Astrocyte of the cerebellum (primary cell): ENCODE data around the gene CHN2.

ENCODE experiments used
- DNase-seq: peaks from one replicate; pipeline ENCODE4 v3.0.0-alpha.2; 2011; ENCODE audit warnings: low read depth
- H3K4me3 ChIP-seq: 2 replicates; pipeline ENCODE4 v1.5.1; 2011; ENCODE audit warnings: mild to moderate bottlenecking, low read depth, low read length, moderate library complexity
- in situ Hi-C: cut with HindIII; loops from 2 replicates; pipeline ENCODE4 v1.10.0; 2017; ENCODE audit warnings: low sequenced_read_pairs
- TF ChIP-seq, protein P1 (sequence below): IDR thresholded peaks from 2 replicates; pipeline ENCODE4 v1.5.1; 2012; ENCODE audit warnings: low read length, low read depth, moderate library complexity, mild to moderate bottlenecking; ENCODE audit errors: missing control alignments

Gene CHN2

DNA sequence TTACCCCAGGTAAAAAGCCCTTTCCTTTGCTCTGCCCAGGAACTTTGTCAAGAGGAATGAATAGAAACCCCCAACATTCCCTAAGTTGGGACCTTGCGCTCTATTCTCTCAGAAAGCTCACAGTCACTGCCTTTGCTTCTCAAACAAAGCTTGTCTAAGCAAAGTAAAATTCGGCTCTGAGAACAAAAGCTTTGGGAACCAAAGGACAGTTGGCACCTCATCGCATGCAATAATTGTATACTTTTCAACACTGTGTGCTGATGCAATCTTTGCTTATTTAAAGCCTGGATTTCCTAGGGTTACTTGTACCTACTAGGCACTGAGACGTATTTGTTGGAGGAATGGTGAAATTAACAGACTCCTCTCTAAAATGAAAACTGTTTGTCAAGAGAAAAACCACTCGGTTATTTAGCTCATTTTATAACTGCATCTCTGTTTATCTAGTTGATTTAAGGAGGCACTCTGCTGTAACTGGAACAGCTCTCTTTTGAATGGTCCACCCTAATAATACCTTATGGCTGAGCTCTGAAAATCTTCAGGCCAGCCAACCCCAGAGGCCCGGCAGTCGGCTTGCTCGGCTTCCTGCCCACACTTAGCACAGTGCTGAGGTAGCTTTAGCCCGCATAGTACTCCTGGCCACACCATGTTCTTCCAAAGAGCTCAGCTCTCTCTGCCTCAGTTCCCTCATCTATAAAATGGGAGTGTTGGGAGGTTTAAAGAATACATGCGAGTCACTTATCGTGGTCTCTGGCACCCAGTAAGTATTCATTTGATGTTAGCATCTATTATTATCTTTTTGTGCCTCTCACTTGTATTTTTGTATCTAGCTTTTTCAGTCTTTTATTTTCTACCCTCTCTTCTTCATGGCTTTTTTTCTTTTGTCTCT, 288.9 kb downstream of the CHN2 start:
- DNase-seq, result no peak
- in situ Hi-C loops, result no loop called here
- TF ChIP-seq, protein P1, sequence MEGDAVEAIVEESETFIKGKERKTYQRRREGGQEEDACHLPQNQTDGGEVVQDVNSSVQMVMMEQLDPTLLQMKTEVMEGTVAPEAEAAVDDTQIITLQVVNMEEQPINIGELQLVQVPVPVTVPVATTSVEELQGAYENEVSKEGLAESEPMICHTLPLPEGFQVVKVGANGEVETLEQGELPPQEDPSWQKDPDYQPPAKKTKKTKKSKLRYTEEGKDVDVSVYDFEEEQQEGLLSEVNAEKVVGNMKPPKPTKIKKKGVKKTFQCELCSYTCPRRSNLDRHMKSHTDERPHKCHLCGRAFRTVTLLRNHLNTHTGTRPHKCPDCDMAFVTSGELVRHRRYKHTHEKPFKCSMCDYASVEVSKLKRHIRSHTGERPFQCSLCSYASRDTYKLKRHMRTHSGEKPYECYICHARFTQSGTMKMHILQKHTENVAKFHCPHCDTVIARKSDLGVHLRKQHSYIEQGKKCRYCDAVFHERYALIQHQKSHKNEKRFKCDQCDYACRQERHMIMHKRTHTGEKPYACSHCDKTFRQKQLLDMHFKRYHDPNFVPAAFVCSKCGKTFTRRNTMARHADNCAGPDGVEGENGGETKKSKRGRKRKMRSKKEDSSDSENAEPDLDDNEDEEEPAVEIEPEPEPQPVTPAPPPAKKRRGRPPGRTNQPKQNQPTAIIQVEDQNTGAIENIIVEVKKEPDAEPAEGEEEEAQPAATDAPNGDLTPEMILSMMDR, result no peak

GRCh38 chr7:29484280-29484679, 289.7 kb downstream of the CHN2 start:
- TF ChIP-seq, protein P1, result no peak
- H3K4me3 ChIP-seq, result no peak overlapping the region
- no peak for DNase-seq
- in situ Hi-C loops, result no loop called here

More for the DNA sequence above, 288.9 kb downstream of the CHN2 start:
- H3K4me3 ChIP-seq, result no peak overlapping the region

GRCh38 chr7:29485339-29486190, 291.0 kb downstream of the CHN2 start:
- H3K4me3 ChIP-seq, result no peak overlapping the region
- no peak for DNase-seq
- in situ Hi-C loops, result no loop called here
- TF ChIP-seq, protein P1, result no peak

DNA sequence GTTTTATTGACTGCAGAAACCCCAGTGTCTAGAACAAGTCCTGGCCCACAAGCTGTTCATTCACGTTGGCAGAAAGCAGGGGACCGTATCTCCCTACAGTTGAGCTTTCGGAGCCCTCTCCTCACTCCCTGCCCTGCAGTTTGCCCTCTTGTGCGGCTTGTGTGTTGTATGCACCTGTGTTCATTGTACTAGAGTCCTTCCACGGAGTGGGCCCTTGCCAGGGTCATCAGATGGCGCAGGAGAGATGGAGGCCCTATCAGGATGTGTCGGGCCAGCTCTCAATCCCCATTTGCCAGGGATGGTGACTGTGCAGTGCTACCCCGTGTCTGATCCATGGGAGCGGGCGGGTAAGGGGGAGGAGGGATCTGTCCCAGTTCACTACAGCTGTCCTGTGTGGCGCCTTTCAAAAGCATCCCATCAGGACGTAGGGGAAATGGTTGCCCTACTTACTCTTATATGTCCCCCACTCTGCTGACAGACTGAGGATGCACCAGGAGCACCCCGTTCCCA, 291.7 kb downstream of the CHN2 start:
- TF ChIP-seq, protein P1, result no peak
- DNase-seq, result no peak
- in situ Hi-C loops, result no loop called here
- H3K4me3 ChIP-seq, result no peak overlapping the region

GRCh38 chr7:29487424-29487823, 292.8 kb downstream of the CHN2 start:
- in situ Hi-C loops, result no loop called here
- TF ChIP-seq, protein P1, result no peak
- no peak for DNase-seq
- H3K4me3 ChIP-seq, result no peak overlapping the region

DNA sequence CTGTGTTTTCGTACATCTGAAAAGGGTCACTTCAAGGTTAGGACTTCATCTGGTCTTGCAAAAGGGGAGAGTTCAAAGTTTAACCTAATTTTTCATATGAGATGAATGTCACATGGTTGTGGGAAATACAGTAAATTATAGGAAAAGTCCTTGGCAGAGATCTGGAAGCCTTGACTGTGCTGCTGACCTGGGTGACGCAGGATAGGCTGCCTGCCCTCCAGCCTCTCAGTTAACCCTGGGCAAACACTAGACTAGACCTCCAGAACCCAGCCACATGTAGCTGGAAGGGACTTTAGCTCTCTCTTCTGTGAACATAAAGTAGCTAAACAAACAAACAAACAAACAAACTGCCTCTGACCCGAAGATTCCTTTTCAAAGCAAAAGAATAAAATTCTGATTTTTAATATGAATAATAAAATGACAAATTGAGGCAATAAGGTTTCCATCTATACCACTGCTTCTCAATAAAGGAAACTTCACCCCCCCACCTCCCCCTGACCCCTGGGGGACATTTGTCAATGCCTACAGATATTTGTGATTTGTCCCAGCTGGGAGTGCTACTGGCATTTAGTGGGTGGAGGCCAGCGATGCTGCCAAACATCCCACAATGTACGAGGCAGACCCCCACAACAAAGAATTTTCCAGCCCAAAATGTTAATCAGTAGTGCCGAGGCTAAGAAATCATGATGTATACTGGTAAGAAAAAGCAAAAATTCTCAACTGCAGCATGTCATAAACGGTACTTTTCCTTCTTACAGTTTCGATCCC, 293.8 kb downstream of the CHN2 start:
- TF ChIP-seq, protein P1, result no peak
- no peak overlapping the region for H3K4me3 ChIP-seq
- in situ Hi-C loops, result no loop called here
- DNase-seq, result no peak
